Activated T-cell treated with anti-CD3 and anti-CD28 coated beads, Interleukin-2, amount 50 U/mL, for 48 hours (primary cell): ENCODE results near the gene TP63.
"Not testable (repeated sequence)": the region's sequence is repeated elsewhere in the genome, so short reads cannot be mapped to it uniquely, and the experiment has no call there.

Experiments used
- DNase-seq, 2 experiments: peaks; one replicate each; pipeline ENCODE4 v3.0.0-alpha.2; 2020

The TP63 gene

GRCh38 chr3:189631373-189631408, at the start of gene TP63:
Gene TP63 (plus strand): TSS chr3:189631389. CDS start chr3:189631516, 127 bp downstream.
- no peak for DNase-seq

GRCh38 chr3:189582179-189582578, 49.0 kb upstream of the TP63 start:
- no peak for DNase-seq

GRCh38 chr3:189584645-189585044, 46.5 kb upstream of the TP63 start:
- no peak for DNase-seq

- DNase-seq, result no peak
Measured at GRCh38 chr3:189586941-189587663, 44.1 kb upstream of the TP63 start.

GRCh38 chr3:189587664-189588040, 43.5 kb upstream of the TP63 start:
- DNase-seq, result no peak

- no peak for DNase-seq
Measured at GRCh38 chr3:189588070-189588469, 43.1 kb upstream of the TP63 start.

- no peak for DNase-seq
Measured at GRCh38 chr3:189588475-189589178, 42.6 kb upstream of the TP63 start.

- no peak for DNase-seq
Measured at GRCh38 chr3:189589179-189589569, 42.0 kb upstream of the TP63 start.

GRCh38 chr3:189590223-189590622, 41.0 kb upstream of the TP63 start:
- no peak for DNase-seq

GRCh38 chr3:189593581-189593980, 37.6 kb upstream of the TP63 start:
- DNase-seq, result no peak

- DNase-seq, result not testable (repeated sequence)
Measured at GRCh38 chr3:189596078-189596979, 34.9 kb upstream of the TP63 start.

- DNase-seq, result no peak
Measured at GRCh38 chr3:189597918-189598317, 33.3 kb upstream of the TP63 start.

GRCh38 chr3:189598530-189599225, 32.5 kb upstream of the TP63 start:
- no peak for DNase-seq

- no peak for DNase-seq
Measured at GRCh38 chr3:189602471-189602870, 28.7 kb upstream of the TP63 start.

- no peak for DNase-seq
Measured at GRCh38 chr3:189605717-189606116, 25.5 kb upstream of the TP63 start.

- DNase-seq, result no peak
Measured at GRCh38 chr3:189606774-189607173, 24.4 kb upstream of the TP63 start.

GRCh38 chr3:189612641-189613040, 18.5 kb upstream of the TP63 start:
- not testable (repeated sequence) for DNase-seq

- DNase-seq, result no peak
Measured at GRCh38 chr3:189613122-189613521, 18.1 kb upstream of the TP63 start.

- peak; percentile 26 to 30 for DNase-seq
Measured at GRCh38 chr3:189621948-189622603, 9.1 kb upstream of the TP63 start.

- DNase-seq, result no peak
Measured at GRCh38 chr3:189622629-189623028, 8.6 kb upstream of the TP63 start.

- DNase-seq, result no peak
Measured at GRCh38 chr3:189624130-189624529, 7.1 kb upstream of the TP63 start.

GRCh38 chr3:189625071-189625470, 6.1 kb upstream of the TP63 start:
- no peak for DNase-seq

- DNase-seq, result no peak
Measured at GRCh38 chr3:189625572-189625971, 5.6 kb upstream of the TP63 start.
